ENCODE data around the gene CD81.

The CD81 gene

GRCh38 chr11:2377511-2378443 is 667 bp downstream of the CD81 start:
- DNase-seq: peak; percentile 51

- DNase-seq: peak; percentile 70
Measured at GRCh38 chr11:2378527-2379210, 1.6 kb downstream of the CD81 start.

- no peak for DNase-seq
Measured at GRCh38 chr11:2379466-2380174, 2.5 kb downstream of the CD81 start.

- no peak for DNase-seq
Measured at GRCh38 chr11:2380396-2380795, 3.3 kb downstream of the CD81 start.

- no peak for DNase-seq
Measured at GRCh38 chr11:2380807-2381350, 3.8 kb downstream of the CD81 start.

GRCh38 chr11:2381494-2382128 is 4.5 kb downstream of the CD81 start:
- DNase-seq: no peak

- no peak for DNase-seq
Measured at GRCh38 chr11:2382129-2382517, 5.0 kb downstream of the CD81 start.

- DNase-seq: peak; percentile 37
Measured at GRCh38 chr11:2382936-2383851, 6.1 kb downstream of the CD81 start.

- no peak for DNase-seq
Measured at GRCh38 chr11:2383852-2384804, 7.0 kb downstream of the CD81 start.

GRCh38 chr11:2385156-2386151 is 8.3 kb downstream of the CD81 start:
- no peak for DNase-seq

- DNase-seq: no peak
Measured at GRCh38 chr11:2386591-2386990, 9.5 kb downstream of the CD81 start.

- no peak for DNase-seq
Measured at GRCh38 chr11:2387266-2387987, 10.3 kb downstream of the CD81 start.

GRCh38 chr11:2388431-2389376 is 11.6 kb downstream of the CD81 start:
- DNase-seq: no peak

- no peak for DNase-seq
Measured at GRCh38 chr11:2389377-2390026, 12.4 kb downstream of the CD81 start.

GRCh38 chr11:2390091-2390724 is 13.1 kb downstream of the CD81 start:
- no peak for DNase-seq

GRCh38 chr11:2390725-2391151 is 13.6 kb downstream of the CD81 start:
- DNase-seq: peak; percentile 85
